SH-SY5Y (cell line): ENCODE data around the gene NOXRED1.

Experiments
- GATA2 ChIP-seq: IDR thresholded peaks from 2 replicates; pipeline ENCODE4 v1.6.1; 2011; ENCODE audit warnings: mild to moderate bottlenecking, low read depth, low read length
- GATA3 ChIP-seq: IDR thresholded peaks from 2 replicates; pipeline ENCODE4 v1.6.1; 2011; ENCODE audit warnings: low read depth, mild to moderate bottlenecking, low read length, moderate library complexity

- TF ChIP-seq GATA2 (no peak), GATA3 (no peak)
These were observed 16.2 kb downstream of the NOXRED1 start for GRCh38 chr14:77407158-77407557.
